ENCODE measurements around the gene ZNF423.

GRCh38 chr16:49712106-49712505 lies 143.8 kb downstream of the ZNF423 start:
- TF ChIP-seq, protein P1, sequence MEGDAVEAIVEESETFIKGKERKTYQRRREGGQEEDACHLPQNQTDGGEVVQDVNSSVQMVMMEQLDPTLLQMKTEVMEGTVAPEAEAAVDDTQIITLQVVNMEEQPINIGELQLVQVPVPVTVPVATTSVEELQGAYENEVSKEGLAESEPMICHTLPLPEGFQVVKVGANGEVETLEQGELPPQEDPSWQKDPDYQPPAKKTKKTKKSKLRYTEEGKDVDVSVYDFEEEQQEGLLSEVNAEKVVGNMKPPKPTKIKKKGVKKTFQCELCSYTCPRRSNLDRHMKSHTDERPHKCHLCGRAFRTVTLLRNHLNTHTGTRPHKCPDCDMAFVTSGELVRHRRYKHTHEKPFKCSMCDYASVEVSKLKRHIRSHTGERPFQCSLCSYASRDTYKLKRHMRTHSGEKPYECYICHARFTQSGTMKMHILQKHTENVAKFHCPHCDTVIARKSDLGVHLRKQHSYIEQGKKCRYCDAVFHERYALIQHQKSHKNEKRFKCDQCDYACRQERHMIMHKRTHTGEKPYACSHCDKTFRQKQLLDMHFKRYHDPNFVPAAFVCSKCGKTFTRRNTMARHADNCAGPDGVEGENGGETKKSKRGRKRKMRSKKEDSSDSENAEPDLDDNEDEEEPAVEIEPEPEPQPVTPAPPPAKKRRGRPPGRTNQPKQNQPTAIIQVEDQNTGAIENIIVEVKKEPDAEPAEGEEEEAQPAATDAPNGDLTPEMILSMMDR (IDR thresholded peaks at IDR 0.05 in 8 of 11, conservative IDR thresholded peaks at IDR 0.05 in 3 of 11), result no peak
- TF ChIP-seq POLR2A (IDR thresholded peaks at IDR 0.05), result no peak
